GM12878 (cell line): ENCODE measurements around the gene ARMC9. TPM values are rescaled to one million over a fixed set of nuclear protein-coding genes. Genes with fewer than 3 reads are reported as not detected.
A peak's percentile ranks its signal among the peaks of the same experiment; 100 is the strongest.

Source experiments
- ATAC-seq: fragments of 200-7000 bp; cut with Tn5 transposase; 3 replicates; pipeline ENCODE4 v1.9.1; 2020; ENCODE audit warnings: mild to moderate bottlenecking, moderate library complexity
- BruUV-seq: library from RNA; stranded (reverse); fragments of 400-500 nt; replicated peaks from 2 replicates; lab custom pipeline; 2021; lab: Mats Ljungman, UMichigan
- CTCF ChIA-PET: fragments of 300-600 bp; sonication (Branson Sonifier 250); formaldehyde crosslinking; extraction: SDS; loops from one replicate; lab custom pipeline; 2021; ENCODE audit warnings: inconsistent platforms; lab: Yijun Ruan, JAX
- POLR2A ChIA-PET: fragments of 350-600 bp; formaldehyde crosslinking; extraction: SDS; loops from one replicate; lab custom pipeline; 2021; ENCODE audit warnings: inconsistent platforms; lab: Charles Lee
- RAD21 ChIA-PET: fragments of 300-600 bp; sonication (Branson Sonifier 250); formaldehyde crosslinking; loops from one replicate; lab custom pipeline; 2023; ENCODE audit warnings: antibody characterized with exemption; ENCODE audit not compliant: unreplicated experiment; lab: Charles Lee
- SMC1A ChIA-PET: fragments of 300-600 bp; sonication (Branson Sonifier 250); formaldehyde crosslinking; loops from one replicate; lab custom pipeline; 2023; ENCODE audit not compliant: unreplicated experiment, uncharacterized antibody; lab: Charles Lee
- DNase-seq: peaks from one replicate; pipeline ENCODE4 v3.0.0-alpha.2; 2011; ENCODE audit warnings: low read depth, low spot score
- FAIRE-seq: peaks from 3 replicates; lab custom pipeline; 2011; peaks lifted over from hg19 to GRCh38; lab: Jason Lieb, UNC
- H2AFZ ChIP-seq: 2 replicates; pipeline ENCODE4 v1.6.0; 2011; ENCODE audit warnings: low read depth, low read length, control low read depth; ENCODE audit not compliant: control insufficient read depth
- H3K27ac ChIP-seq: 2 replicates; pipeline ENCODE4 v1.5.1; 2011; ENCODE audit warnings: control low read depth; ENCODE audit not compliant: control insufficient read depth, insufficient read depth
- H3K27me3 ChIP-seq, 2 experiments: replicated peaks in 1 of 2; 2 replicates each; pipeline versions ENCODE4 v1.6.0 to v1.6.1; 2011; ENCODE audit warnings: low read length in 1 of 2; ENCODE audit not compliant: control insufficient read depth in 2 of 2, insufficient read depth in 2 of 2
- H3K36me3 ChIP-seq, 2 experiments: 2 replicates each; pipeline ENCODE4 v1.5.1; 2011; ENCODE audit warnings: low read length in 1 of 2; ENCODE audit not compliant: control insufficient read depth in 2 of 2, insufficient read depth in 2 of 2
- H3K4me1 ChIP-seq: 2 replicates; pipeline ENCODE4 v1.6.1; 2011; ENCODE audit warnings: mild to moderate bottlenecking, low read length, moderate library complexity, mixed read lengths; ENCODE audit not compliant: control insufficient read depth, insufficient read depth
- H3K4me2 ChIP-seq: 2 replicates; pipeline ENCODE4 v1.6.0; 2011; ENCODE audit warnings: control low read depth; ENCODE audit not compliant: control insufficient read depth, insufficient read depth
- H3K4me3 ChIP-seq: fragments of 200-600 bp; sonication (generic); 2 replicates; pipeline ENCODE4 v1.5.1; 2016
- H3K79me2 ChIP-seq: 2 replicates; pipeline ENCODE4 v1.6.0; 2011; ENCODE audit warnings: low read length; ENCODE audit not compliant: control insufficient read depth, insufficient read depth
- H3K9ac ChIP-seq: 2 replicates; pipeline ENCODE4 v1.8.0; 2011; ENCODE audit warnings: low read length, control low read depth, mixed read lengths; ENCODE audit not compliant: control insufficient read depth, insufficient read depth
- H3K9me3 ChIP-seq: replicated peaks from 3 replicates; pipeline ENCODE4 v1.5.1; 2011; ENCODE audit warnings: mild to moderate bottlenecking, low read length; ENCODE audit not compliant: control insufficient read depth, insufficient read depth
- H4K20me1 ChIP-seq: 2 replicates; pipeline ENCODE4 v1.6.0; 2011; ENCODE audit not compliant: control insufficient read depth, insufficient read depth
- IKZF1 ChIP-seq: fragments of 450-650 bp; conservative IDR thresholded peaks from 2 replicates; pipeline ENCODE4 v1.6.1; 2017; ENCODE audit warnings: antibody characterized with exemption, mild to moderate bottlenecking
- IKZF2 ChIP-seq, 2 experiments: fragments of 450-650 bp; IDR thresholded peaks; 2 replicates each; pipeline ENCODE4 v1.6.1; 2017; ENCODE audit warnings: mild to moderate bottlenecking in 2 of 2, moderate library complexity in 2 of 2
- SIX5 ChIP-seq: IDR thresholded peaks from 2 replicates; pipeline ENCODE4 v1.6.1; 2011; ENCODE audit warnings: mild to moderate bottlenecking, low read depth, low read length, moderate library complexity; ENCODE audit not compliant: severe bottlenecking
- SMC3 ChIP-seq: IDR thresholded peaks from 2 replicates; pipeline ENCODE4 v1.6.1; 2011; ENCODE audit warnings: low read length, improper control_type of control experiment, borderline replicate concordance
- ZBTB40 ChIP-seq: fragments of 450-650 bp; IDR thresholded peaks from 2 replicates; pipeline ENCODE4 v1.6.1; 2016; ENCODE audit warnings: mild to moderate bottlenecking, moderate library complexity, borderline replicate concordance
- ZZZ3 ChIP-seq: IDR thresholded peaks from 2 replicates; pipeline ENCODE4 v1.6.1; 2011; ENCODE audit warnings: low read depth; ENCODE audit not compliant: control insufficient read depth, insufficient read length
- WGBS: methylation state at CpG from one replicate; pipeline ENCODE4 v1.1.6; 2016; ENCODE audit warnings: low lambda C conversion rate; ENCODE audit not compliant: insufficient replicate concordance, insufficient coverage; ENCODE audit errors: missing lambda C conversion rate; 5-methylcytosine and 5-hydroxymethylcytosine counted together
- in situ Hi-C: fragments of 300-500 bp; cut with MboI; formaldehyde crosslinking; loops from 9 replicates; pipeline ENCODE4 v1.14.3; 2018; ENCODE audit warnings: mixed read lengths
- intact Hi-C: fragments of 100-400 bp; cut with micrococcal nuclease; formaldehyde crosslinking; loops from one replicate; pipeline ENCODE4 v1.14.2; 2022; ENCODE audit not compliant: unreplicated experiment
- polyA plus RNA-seq, 11 experiments: library from polyadenylated mRNA; depleted of rRNA in 4 of 11; unstranded in 6 of 11; stranded (reverse) in 5 of 11; fragments of >200 nt; fragmentation: Nextera tagmentation in 4 of 11; fragmentation: Illumina TruSeq in 1 of 11; extraction: Ambion mirVana in 4 of 11; extraction: Trizol in 1 of 11; gene quantifications; 1 replicate in 1 of 11; 2 replicates in 10 of 11; pipeline versions ENCODE4 v1.2.1 to v1.2.3, GENCODE V29; 2011 to 2016; ENCODE audit warnings: inconsistent platforms in 2 of 11, missing spikeins in 2 of 11, low read depth in 1 of 11
- total RNA-seq, 4 experiments: library from RNA; depleted of rRNA in 3 of 4; stranded (reverse); fragments of >200 nt in 3 of 4; fragmentation: Illumina TruSeq in 1 of 4; extraction: Trizol in 1 of 4; gene quantifications; 2 replicates each; pipeline versions ENCODE4 v1.2.1 to v1.2.3, GENCODE V29; 2013 to 2021
- TF ChIP-seq, protein P1 (sequence below), 3 experiments: IDR thresholded peaks in 2 of 3; conservative IDR thresholded peaks in 1 of 3; 2 replicates each; pipeline ENCODE4 v1.5.1; 2011; ENCODE audit warnings: low read depth in 3 of 3, low read length in 3 of 3, mild to moderate bottlenecking in 3 of 3, control low read depth in 2 of 3, moderate library complexity in 2 of 3, inconsistent platforms in 1 of 3, mixed read lengths in 1 of 3; ENCODE audit not compliant: control insufficient read depth in 2 of 3, insufficient read depth in 1 of 3; ENCODE audit errors: extremely low read depth in 1 of 3
- TF ChIP-seq, protein P2 (sequence below): fragments of 450-650 bp; IDR thresholded peaks from 2 replicates; pipeline ENCODE4 v1.6.1; 2014; ENCODE audit warnings: mild to moderate bottlenecking

Gene ARMC9
- total and polyA plus RNA-seq, 10 of the 15 experiments (the other 5 are each of a cell fraction or from before 2014, with no cell fraction given), result 3.8 to 21.8 (median 10.4) TPM

DNA sequence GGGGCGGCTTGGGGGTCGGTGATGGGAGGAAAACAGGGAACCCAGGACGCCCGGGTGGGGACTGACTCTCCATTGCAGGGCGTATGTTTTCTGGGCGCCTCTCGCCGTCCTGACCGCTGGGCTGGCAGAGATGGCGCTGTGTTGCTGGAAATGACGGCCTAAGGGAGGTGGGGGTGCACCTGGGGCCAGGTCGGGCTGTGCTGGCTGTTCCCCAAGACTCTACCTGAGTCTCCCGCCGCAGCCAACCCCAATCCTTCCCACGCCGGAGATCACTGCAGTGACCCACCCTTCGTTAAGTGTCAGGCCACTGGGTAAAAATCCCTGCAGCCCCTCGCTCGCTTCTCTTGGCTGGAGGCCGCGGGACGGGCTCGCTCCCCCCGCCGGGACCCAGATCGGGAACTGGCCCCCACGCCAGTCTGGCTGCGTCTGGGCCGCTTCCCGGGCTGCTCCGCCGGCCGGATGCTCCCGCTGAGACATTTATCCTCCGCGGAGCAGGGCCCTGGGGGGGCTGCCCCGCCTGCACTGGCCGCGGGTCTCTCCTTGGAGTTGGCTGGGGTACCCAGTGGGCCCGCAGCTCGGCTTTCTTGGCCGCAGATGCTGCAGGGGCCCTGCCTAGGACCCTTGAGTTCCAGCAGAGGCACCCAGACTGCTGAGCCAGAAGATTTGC, 7.8 kb upstream of the ARMC9 start (continued):
- no peak for TF ChIP-seq IKZF1
- TF ChIP-seq, all 136 proteins: peak for 0

DNA sequence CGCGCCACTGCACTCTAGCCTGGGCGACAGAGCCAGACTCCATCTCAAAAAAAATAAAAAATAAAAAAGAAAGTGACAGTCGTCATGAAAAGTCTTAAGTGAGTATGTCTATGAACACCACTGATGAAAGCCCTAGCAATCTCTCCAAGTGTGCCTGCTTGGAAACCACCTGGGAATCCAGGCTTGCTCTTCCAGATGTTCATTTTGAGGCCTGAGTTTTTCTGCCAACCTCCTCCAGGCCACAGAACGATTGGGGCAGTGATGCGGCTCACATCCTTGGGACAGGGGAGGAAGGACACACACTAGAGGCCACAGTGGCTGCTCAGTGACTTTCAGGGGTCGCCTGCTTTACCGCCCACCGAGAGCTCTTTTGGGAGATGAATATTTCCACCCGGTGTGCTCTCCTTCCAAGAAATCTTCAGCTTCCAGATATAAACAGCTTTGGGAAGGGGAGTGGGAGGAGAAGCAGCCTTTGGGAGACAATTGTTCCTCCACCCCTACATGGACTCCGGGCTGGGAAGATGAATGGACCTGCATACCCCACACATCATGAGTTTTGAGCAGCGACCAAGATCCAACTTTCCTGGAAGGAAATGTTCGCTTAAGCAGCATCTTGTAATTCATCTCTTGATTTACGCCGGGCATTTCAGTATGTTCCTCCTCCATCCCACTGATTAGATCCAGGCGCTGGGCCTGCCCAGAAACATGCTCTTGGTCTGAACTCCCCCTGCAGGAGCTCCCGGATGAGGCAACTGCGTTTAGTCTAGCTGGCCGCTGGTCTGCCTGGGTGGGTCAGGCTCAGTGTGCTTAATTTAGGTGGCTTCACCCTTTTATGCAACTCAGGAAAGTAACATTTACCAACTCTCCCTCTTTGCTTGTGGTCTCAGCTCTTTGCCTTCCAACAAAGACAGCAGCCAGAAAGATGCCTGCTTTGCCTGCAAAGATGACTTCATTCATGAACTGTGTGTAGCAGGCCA, 6.2 kb upstream of the ARMC9 start:
- ChIA-PET CTCF (interaction anchor here (0.8 to 4.9 kb wide), 11 partner anchors 8 to 290 kb away, joined by 3 to 66 read pairs (median 3); partner anchors contain the start of gene HTR2B), SMC1A (interaction anchor here (0.6 to 1.6 kb wide), 8 partner anchors 10 to 90 kb away, joined by 3 to 13 read pairs (median 4); no protein-coding TSS in a partner anchor), POLR2A (no interaction called here), RAD21 (interaction anchor here (0.7 to 2.9 kb wide), 3 partner anchors 66 to 96 kb away, joined by 3 to 29 read pairs (median 3); no protein-coding TSS in a partner anchor)
- Histone ChIP-seq H3K36me3 (no peaks in the 10 kb centered on the region), H2AFZ (no peak overlapping the region), H3K27me3 (no peaks in the 10 kb centered on the region), H3K4me2 (no peak overlapping the region), H3K79me2 (no peaks in the 10 kb centered on the region), H3K9me3 (no peaks in the 10 kb centered on the region), H3K4me3 (no peak overlapping the region), H3K4me1 (no peaks in the 10 kb centered on the region), H3K27ac (no peak overlapping the region), H3K9ac (no peak overlapping the region), H4K20me1 (no peaks in the 10 kb centered on the region)
- ATAC-seq, result peak; percentile 68
- intact Hi-C loops (loop anchor here (10.0 kb wide), 1 partner anchor 87 kb away; no protein-coding TSS in a partner anchor), in situ Hi-C loops (no loop called here)
- TF ChIP-seq SMC3, result peak; percentile 35; the same call in 1 of the 2 replicates
- TF ChIP-seq, protein P1, sequence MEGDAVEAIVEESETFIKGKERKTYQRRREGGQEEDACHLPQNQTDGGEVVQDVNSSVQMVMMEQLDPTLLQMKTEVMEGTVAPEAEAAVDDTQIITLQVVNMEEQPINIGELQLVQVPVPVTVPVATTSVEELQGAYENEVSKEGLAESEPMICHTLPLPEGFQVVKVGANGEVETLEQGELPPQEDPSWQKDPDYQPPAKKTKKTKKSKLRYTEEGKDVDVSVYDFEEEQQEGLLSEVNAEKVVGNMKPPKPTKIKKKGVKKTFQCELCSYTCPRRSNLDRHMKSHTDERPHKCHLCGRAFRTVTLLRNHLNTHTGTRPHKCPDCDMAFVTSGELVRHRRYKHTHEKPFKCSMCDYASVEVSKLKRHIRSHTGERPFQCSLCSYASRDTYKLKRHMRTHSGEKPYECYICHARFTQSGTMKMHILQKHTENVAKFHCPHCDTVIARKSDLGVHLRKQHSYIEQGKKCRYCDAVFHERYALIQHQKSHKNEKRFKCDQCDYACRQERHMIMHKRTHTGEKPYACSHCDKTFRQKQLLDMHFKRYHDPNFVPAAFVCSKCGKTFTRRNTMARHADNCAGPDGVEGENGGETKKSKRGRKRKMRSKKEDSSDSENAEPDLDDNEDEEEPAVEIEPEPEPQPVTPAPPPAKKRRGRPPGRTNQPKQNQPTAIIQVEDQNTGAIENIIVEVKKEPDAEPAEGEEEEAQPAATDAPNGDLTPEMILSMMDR (IDR thresholded peaks at IDR 0.05 in 2 of 3, conservative IDR thresholded peaks at IDR 0.05 in 1 of 3; ENCODE audit: control insufficient read depth in 2 of 3, extremely low read depth in 1 of 3, insufficient read depth in 1 of 3, low read depth in 3 of 3, low read length in 3 of 3), result peak; percentile 15 to 24 (median 18); a peak in 2 of 6 replicates
- no peak for TF ChIP-seq IKZF2 (IDR thresholded peaks at IDR 0.05)
- TF ChIP-seq SIX5, result no peak
- TF ChIP-seq ZZZ3, result no peak
- TF ChIP-seq ZBTB40, result no peak
- TF ChIP-seq, protein P2, sequence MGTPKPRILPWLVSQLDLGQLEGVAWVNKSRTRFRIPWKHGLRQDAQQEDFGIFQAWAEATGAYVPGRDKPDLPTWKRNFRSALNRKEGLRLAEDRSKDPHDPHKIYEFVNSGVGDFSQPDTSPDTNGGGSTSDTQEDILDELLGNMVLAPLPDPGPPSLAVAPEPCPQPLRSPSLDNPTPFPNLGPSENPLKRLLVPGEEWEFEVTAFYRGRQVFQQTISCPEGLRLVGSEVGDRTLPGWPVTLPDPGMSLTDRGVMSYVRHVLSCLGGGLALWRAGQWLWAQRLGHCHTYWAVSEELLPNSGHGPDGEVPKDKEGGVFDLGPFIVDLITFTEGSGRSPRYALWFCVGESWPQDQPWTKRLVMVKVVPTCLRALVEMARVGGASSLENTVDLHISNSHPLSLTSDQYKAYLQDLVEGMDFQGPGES, result no peak
- no peak for DNase-seq
- 65% methylated on average over 19 of the region's 19 CpGs for WGBS
- BruUV-seq, result no TSS peak
- no peak for FAIRE-seq
